ENCODE results near the gene DLST.
A peak's percentile ranks its signal among the peaks of the same experiment; 100 is the strongest.

DLST gene

DNA sequence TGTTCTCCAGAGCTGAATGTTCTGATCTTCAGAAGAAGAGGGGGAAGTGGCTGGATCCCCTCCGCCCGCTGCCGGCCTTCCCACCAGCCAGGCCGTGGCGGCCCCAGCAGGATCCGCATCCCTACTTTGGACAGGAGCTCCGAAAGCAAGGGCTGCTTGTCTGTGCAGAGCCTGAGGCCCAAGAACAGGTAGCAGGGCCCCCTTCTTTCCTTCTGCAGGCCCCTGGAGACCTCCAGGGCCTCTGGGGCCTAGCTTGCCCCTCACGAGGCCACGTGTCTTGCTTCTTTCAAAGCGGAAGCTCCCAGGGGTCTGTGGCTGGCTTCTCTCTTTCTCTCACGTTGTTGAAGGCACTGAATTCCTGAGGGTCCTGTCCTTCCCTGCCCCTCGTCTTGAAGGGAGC, 60.5 kb downstream of the DLST start:
- Mint-ChIP-seq H3K4me1 (peaks cover 47% of the 10 kb centered on the region), H3K27ac (peak overlapping the region; percentile 59), H3K27me3 (ENCODE audit: low read depth, poor library complexity) (no peaks in the 10 kb centered on the region), H3K36me3 (ENCODE audit: low read depth) (no peaks in the 10 kb centered on the region), H3K9me3 (no peaks in the 10 kb centered on the region), H3K4me3 (no peak overlapping the region)
- DNase-seq, result no peak
- TF ChIP-seq, protein P1, sequence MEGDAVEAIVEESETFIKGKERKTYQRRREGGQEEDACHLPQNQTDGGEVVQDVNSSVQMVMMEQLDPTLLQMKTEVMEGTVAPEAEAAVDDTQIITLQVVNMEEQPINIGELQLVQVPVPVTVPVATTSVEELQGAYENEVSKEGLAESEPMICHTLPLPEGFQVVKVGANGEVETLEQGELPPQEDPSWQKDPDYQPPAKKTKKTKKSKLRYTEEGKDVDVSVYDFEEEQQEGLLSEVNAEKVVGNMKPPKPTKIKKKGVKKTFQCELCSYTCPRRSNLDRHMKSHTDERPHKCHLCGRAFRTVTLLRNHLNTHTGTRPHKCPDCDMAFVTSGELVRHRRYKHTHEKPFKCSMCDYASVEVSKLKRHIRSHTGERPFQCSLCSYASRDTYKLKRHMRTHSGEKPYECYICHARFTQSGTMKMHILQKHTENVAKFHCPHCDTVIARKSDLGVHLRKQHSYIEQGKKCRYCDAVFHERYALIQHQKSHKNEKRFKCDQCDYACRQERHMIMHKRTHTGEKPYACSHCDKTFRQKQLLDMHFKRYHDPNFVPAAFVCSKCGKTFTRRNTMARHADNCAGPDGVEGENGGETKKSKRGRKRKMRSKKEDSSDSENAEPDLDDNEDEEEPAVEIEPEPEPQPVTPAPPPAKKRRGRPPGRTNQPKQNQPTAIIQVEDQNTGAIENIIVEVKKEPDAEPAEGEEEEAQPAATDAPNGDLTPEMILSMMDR (IDR thresholded peaks at IDR 0.05), result no peak

DNA sequence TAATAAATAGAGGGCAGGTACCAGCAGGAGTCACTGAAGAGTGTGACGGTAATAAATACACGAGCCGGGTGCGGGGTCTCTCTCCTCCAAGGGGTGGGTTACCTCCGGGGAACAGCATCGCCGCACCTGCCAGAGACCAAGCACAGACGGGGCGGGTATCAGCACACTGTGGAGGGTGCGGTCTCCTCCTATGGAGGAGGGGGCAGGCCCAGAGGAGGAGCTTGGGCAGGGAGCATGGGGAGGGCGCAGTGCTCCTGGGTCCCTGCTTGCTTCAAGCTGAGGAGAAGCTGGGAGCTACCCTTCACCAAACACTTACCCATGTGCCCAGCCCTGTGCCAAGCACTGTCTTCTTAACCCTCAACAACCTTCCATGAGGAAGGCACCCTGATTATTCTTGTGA, 60.9 kb downstream of the DLST start:
- H3K27me3 Mint-ChIP-seq (ENCODE audit: low read depth, poor library complexity), result no peaks in the 10 kb centered on the region
- no peak for DNase-seq
- H3K27ac Mint-ChIP-seq, result peak overlapping the region; percentile 59
- H3K9me3 Mint-ChIP-seq, result no peaks in the 10 kb centered on the region
- H3K4me3 Mint-ChIP-seq, result no peak overlapping the region
- H3K4me1 Mint-ChIP-seq, result peaks cover 47% of the 10 kb centered on the region
- no peaks in the 10 kb centered on the region for H3K36me3 Mint-ChIP-seq (ENCODE audit: low read depth)
- TF ChIP-seq, protein P1 (IDR thresholded peaks at IDR 0.05), result no peak

DNA sequence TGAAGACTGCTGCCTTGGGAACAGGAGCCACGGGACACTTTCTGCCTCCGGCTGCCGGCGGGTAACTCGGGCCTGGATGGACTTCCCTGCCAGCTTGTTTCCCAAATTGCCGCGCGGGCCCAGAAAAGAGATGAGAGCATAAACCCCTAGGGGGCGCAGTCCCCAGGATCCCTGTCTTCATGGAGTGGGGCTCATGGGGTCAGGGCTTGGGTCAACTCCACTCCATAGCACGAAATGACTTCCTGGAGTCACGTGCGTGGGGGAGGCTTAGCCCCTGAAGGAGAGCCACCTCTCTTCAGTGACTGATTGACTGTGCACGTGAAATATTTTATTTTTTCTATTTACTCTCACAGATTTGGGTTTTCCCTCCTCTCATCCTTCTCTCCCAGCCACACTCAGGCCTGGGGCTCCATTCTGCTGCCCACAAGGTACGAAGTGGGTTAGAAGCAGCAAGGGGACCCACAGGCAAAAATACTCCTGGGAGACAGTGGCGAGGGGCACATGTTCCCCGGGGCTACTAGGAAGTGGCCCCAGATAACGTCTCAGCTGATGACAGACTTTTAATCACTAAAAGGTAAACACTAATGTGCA, 63.6 kb downstream of the DLST start:
- Mint-ChIP-seq H3K36me3 (ENCODE audit: low read depth) (peaks cover 18% of the 10 kb centered on the region), H3K27me3 (ENCODE audit: low read depth, poor library complexity) (no peaks in the 10 kb centered on the region), H3K9me3 (no peaks in the 10 kb centered on the region), H3K27ac (no peak overlapping the region), H3K4me3 (no peak overlapping the region), H3K4me1 (peaks cover 48% of the 10 kb centered on the region)
- DNase-seq, result peak; percentile 72
- TF ChIP-seq, protein P1 (IDR thresholded peaks at IDR 0.05), result peak; percentile 61

DNA sequence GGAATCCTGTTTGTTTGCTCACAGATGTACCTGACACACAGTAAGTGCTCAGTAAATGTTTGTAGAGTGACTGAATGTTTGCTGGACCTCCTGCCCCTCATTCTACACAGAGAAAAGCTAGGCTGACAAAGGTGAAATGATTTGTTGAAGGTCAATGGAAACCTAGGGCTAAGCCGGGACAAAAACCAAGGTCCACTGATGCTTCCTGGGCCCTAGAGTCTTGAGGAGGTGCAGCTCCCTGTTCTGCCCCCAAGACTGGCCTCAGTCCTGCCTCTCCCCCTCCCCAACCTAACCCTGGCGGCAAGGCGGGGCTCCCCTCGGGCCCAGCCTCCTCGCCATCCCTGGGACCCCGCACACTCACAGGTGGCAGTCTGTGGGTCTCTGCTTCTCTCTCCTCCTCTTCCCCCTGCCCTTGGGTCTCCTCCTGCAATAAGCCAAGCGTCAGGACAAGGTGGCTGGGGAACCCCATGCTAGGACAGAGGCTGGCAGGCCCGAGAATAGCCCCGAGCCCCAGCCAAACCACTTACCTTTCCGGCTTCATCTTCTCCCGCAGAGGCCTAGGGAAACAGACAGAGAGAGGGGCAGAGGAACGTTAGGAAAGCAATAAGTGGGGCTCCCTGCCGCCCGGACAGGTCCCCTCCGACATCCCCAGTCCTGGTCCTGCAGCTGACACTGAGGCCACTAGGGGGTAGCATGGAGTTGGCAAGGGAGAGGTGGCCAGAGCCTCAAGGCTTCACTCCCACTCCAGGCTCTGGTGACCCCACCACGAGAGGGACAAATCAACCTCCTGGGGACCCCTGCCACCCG, 64.3 kb downstream of the DLST start:
- H3K4me1 Mint-ChIP-seq, result peaks cover 48% of the 10 kb centered on the region
- H3K9me3 Mint-ChIP-seq, result no peaks in the 10 kb centered on the region
- peak overlapping the region; percentile 92 for H3K27ac Mint-ChIP-seq
- no peaks in the 10 kb centered on the region for H3K27me3 Mint-ChIP-seq (ENCODE audit: low read depth, poor library complexity)
- H3K4me3 Mint-ChIP-seq, result no peak overlapping the region
- peak; percentile 90 for DNase-seq
- TF ChIP-seq, protein P1 (IDR thresholded peaks at IDR 0.05), result peak; percentile 91
- H3K36me3 Mint-ChIP-seq (ENCODE audit: low read depth), result peaks cover 18% of the 10 kb centered on the region

DNA sequence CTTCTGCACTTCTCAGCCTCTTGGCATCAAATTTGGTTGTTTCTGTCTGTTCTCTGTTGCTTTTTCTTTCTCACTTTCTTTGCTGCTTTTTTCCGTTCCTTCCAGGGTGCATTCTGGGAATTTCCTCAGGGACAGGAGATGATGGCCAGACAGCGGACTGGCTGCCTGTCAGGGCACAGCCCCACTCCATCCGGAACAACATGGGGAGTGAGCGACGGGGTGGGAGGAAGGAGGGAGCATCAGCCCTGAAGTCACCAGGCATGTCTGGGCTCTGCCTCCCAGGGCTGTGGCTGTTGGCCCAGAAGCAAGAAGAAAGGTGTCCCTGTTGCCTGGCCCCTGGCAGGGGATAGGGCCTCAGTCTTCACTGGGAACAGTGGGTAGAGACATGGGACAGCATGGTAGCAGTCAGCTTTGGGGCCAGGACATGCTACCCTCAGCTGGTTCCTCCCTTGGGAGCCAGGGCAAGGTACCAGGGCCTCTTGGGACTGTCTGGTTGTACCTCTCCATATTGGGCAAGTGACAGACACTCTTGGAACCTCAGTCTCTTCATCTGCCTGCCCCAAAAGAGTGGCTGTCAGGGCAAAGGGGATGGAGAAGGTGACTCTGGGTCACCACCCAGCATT, 65.1 kb downstream of the DLST start:
- no peaks in the 10 kb centered on the region for H3K27me3 Mint-ChIP-seq (ENCODE audit: low read depth, poor library complexity)
- DNase-seq, result no peak
- H3K4me3 Mint-ChIP-seq, result no peak overlapping the region
- peak overlapping the region; percentile 26 for H3K27ac Mint-ChIP-seq
- H3K9me3 Mint-ChIP-seq, result no peaks in the 10 kb centered on the region
- TF ChIP-seq, protein P1 (IDR thresholded peaks at IDR 0.05), result no peak
- H3K4me1 Mint-ChIP-seq, result peaks cover 48% of the 10 kb centered on the region
- peaks cover 18% of the 10 kb centered on the region for H3K36me3 Mint-ChIP-seq (ENCODE audit: low read depth)

All from nephron progenitor cell (in vitro differentiated cells).